ENCODE results near the gene NDUFV2.

DNA sequence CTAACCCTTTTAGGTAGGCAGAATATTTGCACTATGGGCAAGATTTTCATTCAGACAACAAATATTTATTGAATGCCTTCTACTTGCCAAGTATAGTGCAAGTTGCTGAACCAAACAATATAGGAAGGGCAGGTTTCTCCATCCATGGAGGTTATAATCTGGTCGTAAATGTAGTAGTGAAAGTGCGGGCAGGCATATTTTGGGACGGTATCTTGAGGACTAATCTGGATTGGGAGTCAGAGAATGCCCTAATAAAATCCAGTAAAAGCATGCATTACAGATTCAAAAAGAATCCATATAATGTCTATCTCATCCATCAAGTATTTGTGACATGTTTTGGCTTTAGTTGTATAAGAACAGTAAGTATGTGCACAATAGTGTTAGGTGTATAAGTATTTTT is 1.7 kb upstream of the NDUFV2 start:
- TF ChIP-seq, protein P1, sequence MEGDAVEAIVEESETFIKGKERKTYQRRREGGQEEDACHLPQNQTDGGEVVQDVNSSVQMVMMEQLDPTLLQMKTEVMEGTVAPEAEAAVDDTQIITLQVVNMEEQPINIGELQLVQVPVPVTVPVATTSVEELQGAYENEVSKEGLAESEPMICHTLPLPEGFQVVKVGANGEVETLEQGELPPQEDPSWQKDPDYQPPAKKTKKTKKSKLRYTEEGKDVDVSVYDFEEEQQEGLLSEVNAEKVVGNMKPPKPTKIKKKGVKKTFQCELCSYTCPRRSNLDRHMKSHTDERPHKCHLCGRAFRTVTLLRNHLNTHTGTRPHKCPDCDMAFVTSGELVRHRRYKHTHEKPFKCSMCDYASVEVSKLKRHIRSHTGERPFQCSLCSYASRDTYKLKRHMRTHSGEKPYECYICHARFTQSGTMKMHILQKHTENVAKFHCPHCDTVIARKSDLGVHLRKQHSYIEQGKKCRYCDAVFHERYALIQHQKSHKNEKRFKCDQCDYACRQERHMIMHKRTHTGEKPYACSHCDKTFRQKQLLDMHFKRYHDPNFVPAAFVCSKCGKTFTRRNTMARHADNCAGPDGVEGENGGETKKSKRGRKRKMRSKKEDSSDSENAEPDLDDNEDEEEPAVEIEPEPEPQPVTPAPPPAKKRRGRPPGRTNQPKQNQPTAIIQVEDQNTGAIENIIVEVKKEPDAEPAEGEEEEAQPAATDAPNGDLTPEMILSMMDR (IDR thresholded peaks at IDR 0.05): no peak
- TF ChIP-seq POLR2AphosphoS5 (IDR thresholded peaks at IDR 0.05) (no peak), EP300 (IDR thresholded peaks at IDR 0.05) (no peak), POLR2A (IDR thresholded peaks at IDR 0.05) (no peak)
